ENCODE results near the gene FAM76A. TPM values are rescaled to one million over a fixed set of nuclear protein-coding genes. Genes with fewer than 3 reads are reported as not detected.
"Not testable (repeated sequence)": the region's sequence is repeated elsewhere in the genome, so short reads cannot be mapped to it uniquely, and the experiment has no call there.

Gene FAM76A
- total RNA-seq, 2 experiments from 2014 or later = 8.4 to 9.7 TPM

- H3K27me3 Mint-ChIP-seq (ENCODE audit: low read depth) = no peaks in the 10 kb centered on the region
- DNase-seq = no peak
- CTCF ChIA-PET = interaction anchor here (0.5 kb wide), 1 partner anchor 24 kb away, joined by 3 read pairs; no protein-coding TSS in a partner anchor
- H3K27ac Mint-ChIP-seq = no peak overlapping the region
- intact Hi-C loops (cut with micrococcal nuclease) = no loop called here
- H3K4me1 Mint-ChIP-seq (ENCODE audit: low read depth) = peaks cover 15% of the 10 kb centered on the region
- no peaks in the 10 kb centered on the region for H3K9me3 Mint-ChIP-seq
- H3K36me3 Mint-ChIP-seq (ENCODE audit: low read depth) = peaks cover 11% of the 10 kb centered on the region
- no peak overlapping the region for H3K4me3 Mint-ChIP-seq
Observed at GRCh38 chr1:27787895-27788294, 62.1 kb downstream of the FAM76A start.

GRCh38 chr1:27789540-27790041 lies 63.8 kb downstream of the FAM76A start:
- intact Hi-C loops (cut with micrococcal nuclease) = no loop called here
- H3K27ac Mint-ChIP-seq = no peak overlapping the region
- H3K4me1 Mint-ChIP-seq (ENCODE audit: low read depth) = peaks cover 13% of the 10 kb centered on the region
- CTCF ChIA-PET = interaction anchor here (1.2 kb wide), 1 partner anchor 127 kb away, joined by 3 read pairs; no protein-coding TSS in a partner anchor
- peaks cover 15% of the 10 kb centered on the region for H3K36me3 Mint-ChIP-seq (ENCODE audit: low read depth)
- no peaks in the 10 kb centered on the region for H3K27me3 Mint-ChIP-seq (ENCODE audit: low read depth)
- no peak overlapping the region for H3K4me3 Mint-ChIP-seq
- H3K9me3 Mint-ChIP-seq = no peaks in the 10 kb centered on the region
- DNase-seq = no peak

GRCh38 chr1:27790270-27790669 lies 64.5 kb downstream of the FAM76A start:
- DNase-seq; H3K4me1 Mint-ChIP-seq (ENCODE audit: low read depth); H3K27ac Mint-ChIP-seq; H3K27me3 Mint-ChIP-seq (ENCODE audit: low read depth); H3K9me3 Mint-ChIP-seq; intact Hi-C loops (cut with micrococcal nuclease); H3K4me3 Mint-ChIP-seq: not testable (repeated sequence)
- H3K36me3 Mint-ChIP-seq (ENCODE audit: low read depth) = peaks cover 19% of the 10 kb centered on the region
- CTCF ChIA-PET = interaction anchor here (1.2 kb wide), 1 partner anchor 127 kb away, joined by 3 read pairs; no protein-coding TSS in a partner anchor

- Mint-ChIP-seq H3K9me3 (no peaks in the 10 kb centered on the region), H3K27me3 (ENCODE audit: low read depth) (no peaks in the 10 kb centered on the region), H3K4me1 (ENCODE audit: low read depth) (peaks cover 5% of the 10 kb centered on the region), H3K36me3 (ENCODE audit: low read depth) (peaks cover 30% of the 10 kb centered on the region), H3K4me3 (no peak overlapping the region), H3K27ac (no peak overlapping the region)
- intact Hi-C loops (cut with micrococcal nuclease) = no loop called here
- DNase-seq = no peak
- CTCF ChIA-PET = no interaction called here
Observed at GRCh38 chr1:27795601-27796000, 69.8 kb downstream of the FAM76A start.

GRCh38 chr1:27804791-27805190 lies 79.0 kb downstream of the FAM76A start:
- CTCF ChIA-PET = interaction anchor here (0.6 kb wide), 1 partner anchor 152 kb away, joined by 3 read pairs; no protein-coding TSS in a partner anchor
- no peaks in the 10 kb centered on the region for H3K9me3 Mint-ChIP-seq
- intact Hi-C loops (cut with micrococcal nuclease) = no loop called here
- DNase-seq = no peak
- H3K27me3 Mint-ChIP-seq (ENCODE audit: low read depth) = no peaks in the 10 kb centered on the region
- no peak overlapping the region for H3K27ac Mint-ChIP-seq
- H3K4me1 Mint-ChIP-seq (ENCODE audit: low read depth) = peaks cover 2% of the 10 kb centered on the region
- H3K36me3 Mint-ChIP-seq (ENCODE audit: low read depth) = peaks cover 24% of the 10 kb centered on the region
- H3K4me3 Mint-ChIP-seq = no peak overlapping the region

- H3K4me3 Mint-ChIP-seq = no peak overlapping the region
- CTCF ChIA-PET = no interaction called here
- H3K9me3 Mint-ChIP-seq = no peaks in the 10 kb centered on the region
- no peak for DNase-seq
- H3K27me3 Mint-ChIP-seq (ENCODE audit: low read depth) = no peaks in the 10 kb centered on the region
- H3K36me3 Mint-ChIP-seq (ENCODE audit: low read depth) = peaks cover 22% of the 10 kb centered on the region
- intact Hi-C loops (cut with micrococcal nuclease) = no loop called here
- peaks cover 2% of the 10 kb centered on the region for H3K4me1 Mint-ChIP-seq (ENCODE audit: low read depth)
- H3K27ac Mint-ChIP-seq = no peak overlapping the region
Observed at GRCh38 chr1:27806758-27807157, 81.0 kb downstream of the FAM76A start.

GRCh38 chr1:27807385-27807784 lies 81.6 kb downstream of the FAM76A start:
- peaks cover 21% of the 10 kb centered on the region for H3K36me3 Mint-ChIP-seq (ENCODE audit: low read depth)
- H3K27ac Mint-ChIP-seq = no peak overlapping the region
- CTCF ChIA-PET = no interaction called here
- no peaks in the 10 kb centered on the region for H3K9me3 Mint-ChIP-seq
- no peaks in the 10 kb centered on the region for H3K27me3 Mint-ChIP-seq (ENCODE audit: low read depth)
- no peak for DNase-seq
- no peak overlapping the region for H3K4me3 Mint-ChIP-seq
- peaks cover 2% of the 10 kb centered on the region for H3K4me1 Mint-ChIP-seq (ENCODE audit: low read depth)
- intact Hi-C loops (cut with micrococcal nuclease) = no loop called here

- H3K4me1 Mint-ChIP-seq (ENCODE audit: low read depth); H3K4me3 Mint-ChIP-seq; H3K27ac Mint-ChIP-seq; DNase-seq; intact Hi-C loops (cut with micrococcal nuclease); H3K9me3 Mint-ChIP-seq; H3K27me3 Mint-ChIP-seq (ENCODE audit: low read depth): not testable (repeated sequence)
- CTCF ChIA-PET = interaction anchor here (0.8 kb wide), 1 partner anchor 172 kb away, joined by 3 read pairs; no protein-coding TSS in a partner anchor
- H3K36me3 Mint-ChIP-seq (ENCODE audit: low read depth) = peaks cover 18% of the 10 kb centered on the region
Observed at GRCh38 chr1:27808131-27808530, 82.4 kb downstream of the FAM76A start.

GRCh38 chr1:27809883-27810282 lies 84.1 kb downstream of the FAM76A start:
- Mint-ChIP-seq H3K27ac (no peak overlapping the region), H3K27me3 (ENCODE audit: low read depth) (no peaks in the 10 kb centered on the region), H3K4me3 (no peak overlapping the region), H3K4me1 (ENCODE audit: low read depth) (peaks cover under 1% of the 10 kb centered on the region), H3K36me3 (ENCODE audit: low read depth) (peaks cover 12% of the 10 kb centered on the region), H3K9me3 (no peaks in the 10 kb centered on the region)
- CTCF ChIA-PET = interaction anchor here (0.7 kb wide), 1 partner anchor 162 kb away, joined by 7 read pairs; no protein-coding TSS in a partner anchor
- DNase-seq = no peak
- intact Hi-C loops (cut with micrococcal nuclease) = no loop called here

- intact Hi-C loops (cut with micrococcal nuclease) = no loop called here
- Mint-ChIP-seq H3K9me3 (no peaks in the 10 kb centered on the region), H3K36me3 (ENCODE audit: low read depth) (peaks cover 9% of the 10 kb centered on the region), H3K4me1 (ENCODE audit: low read depth) (no peaks in the 10 kb centered on the region), H3K27me3 (ENCODE audit: low read depth) (no peaks in the 10 kb centered on the region), H3K4me3 (no peak overlapping the region), H3K27ac (no peak overlapping the region)
- DNase-seq = no peak
- CTCF ChIA-PET = interaction anchor here (0.6 kb wide), 1 partner anchor 137 kb away, joined by 4 read pairs; no protein-coding TSS in a partner anchor
Observed at GRCh38 chr1:27811741-27812500, 86.2 kb downstream of the FAM76A start.

Other genes with a start within 250 kb of the FAM76A start
- gene WASF2, start 235.8 kb upstream of the FAM76A start, total RNA-seq = 100 to 1,000 TPM; 105 to 106 TPM
- 10 to 100 TPM in 1 of 2 experiments, 1 to 10 TPM in 1; 7.7 to 10.1 TPM for gene AHDC1, start 121.8 kb upstream of the FAM76A start, total RNA-seq
- gene FGR, start 90.8 kb upstream of the FAM76A start, total RNA-seq = under 1 TPM; 0.10 to 0.14 TPM
- 100 to 1,000 TPM; 115 to 125 TPM for gene IFI6, start 53.8 kb upstream of the FAM76A start, total RNA-seq
- gene STX12, start 47.3 kb downstream of the FAM76A start, total RNA-seq = 10 to 100 TPM; 31.9 to 35.7 TPM
- gene PPP1R8, start 104.8 kb downstream of the FAM76A start, total RNA-seq = 10 to 100 TPM; 34.1 to 35.8 TPM
- gene THEMIS2, start 146.6 kb downstream of the FAM76A start, total RNA-seq = 10 to 100 TPM; 12.9 to 17.5 TPM
- 10 to 100 TPM; 62.9 to 76.7 TPM for gene RPA2, start 188.6 kb downstream of the FAM76A start, total RNA-seq
- under 1 TPM; 0.52 to 0.72 TPM for gene SMPDL3B, start 209.0 kb downstream of the FAM76A start, total RNA-seq
- gene XKR8, start 234.0 kb downstream of the FAM76A start, total RNA-seq = 1 to 10 TPM; 3.2 to 4.8 TPM